Right lobe of liver (tissue), 4 donors: ENCODE measurements around the gene ZNF780A.

Experiments
- CTCF ChIP-seq, 4 donors: fragments of 200-600 bp in 3 of 4; fragments of 450-650 bp in 1 of 4; IDR thresholded peaks; one replicate each; pipeline versions ENCODE4 v1.5.1 to v1.8.0; 2016 to 2022; ENCODE audit warnings: antibody characterized with exemption in 4 of 4, mild to moderate bottlenecking in 2 of 4
- POLR2A ChIP-seq: fragments of 450-650 bp; IDR thresholded peaks from one replicate; pipeline ENCODE4 v1.6.1; 2017; ENCODE audit warnings: antibody characterized with exemption, mild to moderate bottlenecking
- donor health status: DM: no; HTN: no; CAD: no.
- donor health status: DM: no; HTN: no; CAD: no.
- donor health status: DM: no; HTN: yes; CAD: no.

GRCh38 chr19:40101813-40102212 lies 11.1 kb upstream of the ZNF780A start:
- TF ChIP-seq CTCF (IDR thresholded peaks at IDR 0.05) (no peak), POLR2A (no peak)
